Spleen (tissue), 11 donors: ENCODE results near the gene DEAF1. TPM values are rescaled to one million over a fixed set of nuclear protein-coding genes. Genes with fewer than 3 reads are reported as not detected.

ENCODE experiments used
- DNase-seq: peaks from one replicate; pipeline ENCODE4 v3.0.0-alpha.2; 2020
- H3K27ac ChIP-seq, 8 donors: fragments of 200-600 bp; sonication (generic) in 7 of 8; 1 replicate in 4 of 8; 2 replicates in 4 of 8; pipeline versions ENCODE4 v1.5.0 to v1.8.0; 2016 to 2021; ENCODE audit warnings: inconsistent platforms in 4 of 8, mild to moderate bottlenecking in 4 of 8, moderate library complexity in 1 of 8
- H3K27me3 ChIP-seq, 7 donors: fragments of 200-600 bp; sonication (generic) in 6 of 7; replicated peaks in 1 of 7; 1 replicate in 4 of 7; 2 replicates in 3 of 7; pipeline versions ENCODE4 v1.5.0 to v1.8.0; 2016 to 2021; ENCODE audit warnings: inconsistent platforms in 3 of 7, mild to moderate bottlenecking in 1 of 7
- H3K36me3 ChIP-seq, 6 donors: fragments of 200-600 bp; sonication (generic) in 5 of 6; 1 replicate in 4 of 6; 2 replicates in 2 of 6; pipeline versions ENCODE4 v1.5.0 to v1.8.0; 2016 to 2021; ENCODE audit warnings: inconsistent platforms in 2 of 6
- H3K4me1 ChIP-seq, 6 donors: fragments of 200-600 bp; sonication (generic) in 5 of 6; 1 replicate in 3 of 6; 2 replicates in 3 of 6; pipeline versions ENCODE4 v1.5.0 to v1.8.0; 2016 to 2021; ENCODE audit warnings: inconsistent platforms in 3 of 6
- H3K4me3 ChIP-seq, 8 donors: fragments of 200-600 bp; sonication (generic) in 7 of 8; 1 replicate in 4 of 8; 2 replicates in 4 of 8; pipeline versions ENCODE4 v1.5.0 to v1.8.0; 2016 to 2021; ENCODE audit warnings: inconsistent platforms in 4 of 8, mild to moderate bottlenecking in 4 of 8, moderate library complexity in 2 of 8
- H3K9me3 ChIP-seq, 8 donors: fragments of 200-600 bp; sonication (generic) in 7 of 8; 1 replicate in 4 of 8; 2 replicates in 4 of 8; pipeline versions ENCODE4 v1.5.0 to v1.8.0; 2016 to 2021; ENCODE audit warnings: inconsistent platforms in 4 of 8
- POLR2A ChIP-seq, 3 donors: fragments of 450-650 bp; IDR thresholded peaks; one replicate each; pipeline ENCODE4 v1.5.1; 2017; ENCODE audit warnings: antibody characterized with exemption in 3 of 3, mild to moderate bottlenecking in 1 of 3
- POLR2AphosphoS5 ChIP-seq, 3 donors: sonication (generic); formaldehyde crosslinking; IDR thresholded peaks; one replicate each; pipeline ENCODE4 v1.5.1; 2017; ENCODE audit warnings: antibody characterized with exemption in 3 of 3
- WGBS, 5 donors: extraction: QIAGEN DNeasy Blood & Tissue Kit in 3 of 5; methylation state at CpG; one replicate each; pipeline versions ENCODE4 v1.1.5 to v1.1.7; 2013 to 2018; 5-methylcytosine and 5-hydroxymethylcytosine counted together
- intact Hi-C: fragments of 100-400 bp; cut with DNase I; formaldehyde crosslinking; loops from one replicate; pipeline ENCODE4 v1.15.0; 2023; ENCODE audit warnings: low total_unique reads
- polyA plus RNA-seq, 3 donors: library from polyadenylated mRNA; stranded (reverse); fragments of 200-250 nt; gene quantifications; one replicate each; pipeline ENCODE4 v1.2.1, GENCODE V29; 2013
- total RNA-seq, 7 donors: library from RNA; depleted of rRNA in 3 of 7; stranded (reverse); fragments of >200 nt in 3 of 7; fragmentation: NEBNext Ultra II Directional in 4 of 7; extraction: Animal tissue kit (Norgen Biotek cat#: 25700) in 4 of 7; gene quantifications; one replicate each; pipeline versions ENCODE4 v1.1.0 to v1.2.1, GENCODE V29; 2016 to 2021
- TF ChIP-seq, protein P1 (sequence below), 11 experiments: fragments of 200-600 bp in 7 of 11; fragments of 450-650 bp in 4 of 11; sonication (generic) in 4 of 11; IDR thresholded peaks in 8 of 11; conservative IDR thresholded peaks in 3 of 11; 1 replicate in 7 of 11; 2 replicates in 4 of 11; pipeline versions ENCODE4 v1.4.0 to v1.8.0; 2016 to 2021; ENCODE audit warnings: antibody characterized with exemption in 11 of 11, inconsistent platforms in 4 of 11, mild to moderate bottlenecking in 1 of 11
- donor health status: healthy with polysubstance abuse.
- donor health status: DM: no; HTN: no; CAD: no; lungs with moderate emphysema.
- donor health status: DM: no; HTN: no; CAD: no.
- donor health status: Bipolar disorder and iron deficiency.
- donor health status: healthy.
- donor health status: DM: no; HTN: no; CAD: no.
- donor health status: DM: yes; HTN: yes; CAD: no.

Gene DEAF1
- total and polyA plus RNA-seq, 10 donors: 21.8 to 44.9 (median 30.1) TPM

DNA sequence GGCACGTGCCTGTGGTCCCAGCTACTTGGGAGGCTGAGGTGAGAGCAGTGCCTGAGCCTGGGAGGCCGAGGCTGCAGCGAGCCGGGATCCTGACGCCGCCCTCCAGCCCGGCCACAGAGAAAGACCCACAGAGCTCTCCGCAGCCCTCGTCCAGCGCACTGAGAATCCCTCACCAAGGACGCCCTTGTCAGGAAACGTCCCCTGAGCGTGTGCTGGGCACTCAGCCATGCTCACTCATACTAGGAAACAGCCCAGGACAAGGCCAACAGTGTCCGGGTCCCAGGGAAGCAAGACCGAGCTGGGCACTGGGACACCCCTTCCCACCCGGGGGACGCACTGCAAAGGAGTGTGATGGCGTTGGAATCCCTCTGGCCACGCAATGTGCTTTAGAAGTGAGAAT, 14.5 kb downstream of the DEAF1 start:
- peak; percentile 84 for DNase-seq
- no peaks in the 10 kb centered on the region for H3K27me3 ChIP-seq
- intact Hi-C loops: no loop called here
- H3K36me3 ChIP-seq: peaks cover 0 to 95% (median 44%) of the 10 kb centered on the region in 6 donors
- TF ChIP-seq POLR2AphosphoS5 (IDR thresholded peaks at IDR 0.05): peak; percentile 62 to 75 (median 68)
- TF ChIP-seq, protein P1, sequence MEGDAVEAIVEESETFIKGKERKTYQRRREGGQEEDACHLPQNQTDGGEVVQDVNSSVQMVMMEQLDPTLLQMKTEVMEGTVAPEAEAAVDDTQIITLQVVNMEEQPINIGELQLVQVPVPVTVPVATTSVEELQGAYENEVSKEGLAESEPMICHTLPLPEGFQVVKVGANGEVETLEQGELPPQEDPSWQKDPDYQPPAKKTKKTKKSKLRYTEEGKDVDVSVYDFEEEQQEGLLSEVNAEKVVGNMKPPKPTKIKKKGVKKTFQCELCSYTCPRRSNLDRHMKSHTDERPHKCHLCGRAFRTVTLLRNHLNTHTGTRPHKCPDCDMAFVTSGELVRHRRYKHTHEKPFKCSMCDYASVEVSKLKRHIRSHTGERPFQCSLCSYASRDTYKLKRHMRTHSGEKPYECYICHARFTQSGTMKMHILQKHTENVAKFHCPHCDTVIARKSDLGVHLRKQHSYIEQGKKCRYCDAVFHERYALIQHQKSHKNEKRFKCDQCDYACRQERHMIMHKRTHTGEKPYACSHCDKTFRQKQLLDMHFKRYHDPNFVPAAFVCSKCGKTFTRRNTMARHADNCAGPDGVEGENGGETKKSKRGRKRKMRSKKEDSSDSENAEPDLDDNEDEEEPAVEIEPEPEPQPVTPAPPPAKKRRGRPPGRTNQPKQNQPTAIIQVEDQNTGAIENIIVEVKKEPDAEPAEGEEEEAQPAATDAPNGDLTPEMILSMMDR (IDR thresholded peaks at IDR 0.05 in 8 of 11, conservative IDR thresholded peaks at IDR 0.05 in 3 of 11): no peak
- 71 to 85% (median 78%) methylated on average over 18 to 19 of the region's 19 CpGs for WGBS, 5 donors
- H3K4me3 ChIP-seq: no peak overlapping the region
- peaks cover 0 to 19% (median 9%) of the 10 kb centered on the region in 6 donors for H3K4me1 ChIP-seq
- H3K9me3 ChIP-seq: peaks cover 0 to 11% (median 2%) of the 10 kb centered on the region in 8 donors
- H3K27ac ChIP-seq: peak overlapping the region in 5 of 8 donors; percentile 10 to 73 (median 55)

- DNase-seq: no peak
- peaks cover 0 to 95% (median 38%) of the 10 kb centered on the region in 6 donors for H3K36me3 ChIP-seq
- H3K27ac ChIP-seq: peak overlapping the region in 5 of 8 donors; percentile 10 to 73 (median 55)
Measured at GRCh38 chr11:679271-680207, 15.5 kb downstream of the DEAF1 start.

GRCh38 chr11:678297-678696, 16.7 kb downstream of the DEAF1 start:
- Histone ChIP-seq H3K27me3 (no peaks in the 10 kb centered on the region), H3K9me3 (peaks cover 0 to 11% (median 2%) of the 10 kb centered on the region in 8 donors), H3K4me1 (peaks cover 0 to 19% (median 9%) of the 10 kb centered on the region in 6 donors), H3K36me3 (peaks cover 0 to 95% (median 40%) of the 10 kb centered on the region in 6 donors), H3K27ac (no peak overlapping the region), H3K4me3 (no peak overlapping the region)
- DNase-seq: no peak
- intact Hi-C loops: no loop called here
- TF ChIP-seq, protein P1 (IDR thresholded peaks at IDR 0.05 in 8 of 11, conservative IDR thresholded peaks at IDR 0.05 in 3 of 11): no peak
- no peak for TF ChIP-seq POLR2A (IDR thresholded peaks at IDR 0.05)
- no peak for TF ChIP-seq POLR2AphosphoS5 (IDR thresholded peaks at IDR 0.05)
- 87 to 96% (median 93%) methylated on average over 3 of the region's 3 CpGs for WGBS, 5 donors

More at GRCh38 chr11:679271-680207, 15.5 kb downstream of the DEAF1 start:
- Histone ChIP-seq H3K4me1 (peaks cover 0 to 19% (median 9%) of the 10 kb centered on the region in 6 donors), H3K4me3 (no peak overlapping the region), H3K27me3 (no peaks in the 10 kb centered on the region), H3K9me3 (peaks cover 0 to 11% (median 2%) of the 10 kb centered on the region in 8 donors)
- WGBS, 5 donors: 81 to 86% (median 84%) methylated on average over 35 to 36 of the region's 36 CpGs
- intact Hi-C loops: no loop called here
- TF ChIP-seq POLR2AphosphoS5 (IDR thresholded peaks at IDR 0.05) (peak in 1 of 3 donors; percentile 38), POLR2A (IDR thresholded peaks at IDR 0.05) (no peak)
- TF ChIP-seq, protein P1 (IDR thresholded peaks at IDR 0.05 in 8 of 11, conservative IDR thresholded peaks at IDR 0.05 in 3 of 11): no peak

GRCh38 chr11:674406-674805, 20.6 kb downstream of the DEAF1 start:
- Histone ChIP-seq H3K4me1 (peaks cover 0 to 3% (median under 1%) of the 10 kb centered on the region in 6 donors), H3K4me3 (no peak overlapping the region), H3K36me3 (peaks cover 0 to 95% (median 50%) of the 10 kb centered on the region in 6 donors), H3K27me3 (no peaks in the 10 kb centered on the region), H3K27ac (no peak overlapping the region), H3K9me3 (no peaks in the 10 kb centered on the region)
- DNase-seq: no peak
- WGBS, 5 donors: 90 to 98% (median 94%) methylated on average over 11 to 17 of the region's 17 CpGs
- TF ChIP-seq, protein P1 (IDR thresholded peaks at IDR 0.05 in 8 of 11, conservative IDR thresholded peaks at IDR 0.05 in 3 of 11): no peak
- TF ChIP-seq POLR2AphosphoS5 (IDR thresholded peaks at IDR 0.05): no peak
- TF ChIP-seq POLR2A (IDR thresholded peaks at IDR 0.05): no peak
- intact Hi-C loops: no loop called here
